ENCODE results near the gene SEC16B.
A peak's percentile ranks its signal among the peaks of the same experiment; 100 is the strongest.

The SEC16B gene

GRCh38 chr1:177941976-177942375 is 27.9 kb downstream of the SEC16B start:
- DNase-seq, result no peak

- no peak for DNase-seq
Observed at GRCh38 chr1:177940682-177941081, 29.2 kb downstream of the SEC16B start.

DNA sequence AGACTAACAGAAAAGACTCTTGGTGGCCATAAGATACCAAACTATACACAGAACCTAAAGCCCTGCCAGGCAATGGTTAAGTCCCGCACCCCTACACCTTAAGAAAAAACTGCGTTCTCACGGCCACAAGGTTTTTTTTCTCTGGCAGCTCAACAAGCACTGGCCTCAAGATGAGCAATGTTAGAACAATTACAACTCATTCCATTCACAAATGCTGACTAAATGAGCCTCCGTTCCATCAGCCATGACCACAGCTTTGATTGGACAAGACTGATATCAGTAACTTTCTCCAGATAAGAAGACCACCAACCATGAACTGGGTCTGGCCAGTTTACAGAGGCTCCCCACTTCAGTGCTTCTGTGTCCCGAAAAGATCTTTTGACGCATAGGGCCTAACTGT is 31.9 kb downstream of the SEC16B start:
- no peak for DNase-seq

GRCh38 chr1:177937174-177937770 is 32.6 kb downstream of the SEC16B start:
- DNase-seq, result no peak

DNA sequence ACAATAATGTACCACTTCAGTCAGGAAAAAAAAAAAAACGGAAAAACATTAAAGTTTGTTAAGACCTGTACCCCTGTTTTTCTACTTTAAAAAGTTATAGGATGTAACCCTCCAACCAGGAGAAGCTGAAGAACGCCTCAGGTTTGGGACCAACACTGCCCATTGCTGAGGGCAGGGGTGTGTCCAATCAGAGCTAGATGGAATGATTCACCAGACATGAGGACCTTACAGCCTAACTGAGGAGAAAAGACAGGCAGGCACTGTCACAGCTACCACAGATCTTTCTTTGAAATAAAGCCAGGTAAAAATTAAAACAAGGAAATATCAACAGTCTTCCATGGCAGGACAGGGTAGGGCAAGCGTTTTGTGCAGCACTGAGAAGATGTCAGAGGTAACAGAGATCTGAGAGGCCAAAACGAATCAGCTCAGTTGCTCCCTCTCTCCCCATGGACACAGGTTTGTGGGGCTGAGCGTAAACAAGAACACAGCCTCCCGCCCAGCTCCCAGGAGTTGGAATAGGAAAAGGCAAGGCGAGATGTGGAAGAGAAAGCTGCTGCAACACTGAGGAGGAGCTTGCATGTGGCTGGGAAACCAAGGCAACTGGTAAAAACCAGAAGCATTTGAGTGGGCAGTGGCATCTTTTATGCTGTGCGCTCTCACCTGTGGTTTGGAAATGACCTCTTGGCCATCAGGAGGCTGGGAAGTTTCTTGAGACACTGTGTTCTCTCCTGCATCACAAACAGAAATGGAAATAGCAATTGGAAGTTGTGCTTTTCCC is 34.0 kb downstream of the SEC16B start:
- no peak for DNase-seq

- DNase-seq, result no peak
Observed at GRCh38 chr1:177934927-177935326, 34.9 kb downstream of the SEC16B start.

GRCh38 chr1:177934461-177934860 is 35.4 kb downstream of the SEC16B start:
- no peak for DNase-seq

GRCh38 chr1:177933881-177934280 is 36.0 kb downstream of the SEC16B start:
- no peak for DNase-seq

DNA sequence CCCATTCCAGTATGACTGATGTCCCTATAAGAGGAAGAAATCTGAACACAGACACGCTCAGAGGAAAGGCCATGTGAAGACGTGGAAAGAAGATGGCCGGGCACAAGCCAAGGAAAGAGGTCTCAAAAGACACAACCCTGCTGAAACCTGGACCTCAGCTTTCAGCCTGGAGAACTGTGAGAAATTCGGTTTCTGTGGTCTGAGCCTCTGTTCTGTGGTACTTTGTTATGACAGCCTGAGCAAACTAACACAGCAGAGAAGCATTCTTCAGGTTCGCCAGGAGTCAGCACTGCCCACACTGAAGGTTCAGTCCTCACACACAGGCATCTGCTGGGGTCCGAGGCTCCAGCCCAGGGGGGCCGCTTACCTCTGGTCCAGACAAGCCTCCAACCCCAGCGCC is 37.7 kb downstream of the SEC16B start:
- no peak for DNase-seq

DNA sequence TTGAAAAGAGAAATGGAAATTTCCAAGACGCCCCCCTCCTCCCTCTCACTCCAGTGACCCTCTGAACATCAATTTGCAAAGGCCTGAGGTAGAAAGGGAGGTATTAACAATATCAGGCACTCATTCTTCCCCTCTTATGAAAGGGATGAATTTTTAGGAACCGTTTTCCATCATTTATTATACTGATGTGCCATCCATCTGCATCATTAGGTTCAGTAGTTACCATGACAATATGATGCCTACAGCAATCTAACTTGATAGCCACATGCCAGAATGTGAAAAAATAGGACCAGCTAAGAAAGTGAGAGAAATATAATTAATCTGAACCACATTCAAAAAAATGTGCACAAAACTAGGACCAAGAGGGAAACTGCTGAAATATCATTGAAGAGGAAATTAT is 40.9 kb downstream of the SEC16B start:
- DNase-seq, result no peak

DNA sequence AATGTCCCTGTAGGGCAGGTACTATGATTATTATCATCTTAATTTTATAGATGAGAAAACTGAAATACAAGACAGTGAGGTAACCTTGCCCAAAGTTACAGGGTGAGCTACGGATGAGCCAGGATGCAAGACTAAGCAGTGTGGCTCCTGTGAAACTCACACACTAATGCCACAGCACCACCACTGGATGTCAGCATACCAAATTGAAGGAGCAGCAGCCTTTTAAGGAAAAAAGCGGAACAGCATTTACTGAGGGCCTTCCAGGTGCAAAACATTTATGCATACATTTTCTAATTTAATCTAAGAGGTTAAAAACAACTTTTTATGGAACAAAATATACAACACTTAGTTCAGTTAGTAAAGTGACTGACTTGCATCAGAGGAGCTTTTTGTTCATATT is 41.7 kb downstream of the SEC16B start:
- no peak for DNase-seq

DNA sequence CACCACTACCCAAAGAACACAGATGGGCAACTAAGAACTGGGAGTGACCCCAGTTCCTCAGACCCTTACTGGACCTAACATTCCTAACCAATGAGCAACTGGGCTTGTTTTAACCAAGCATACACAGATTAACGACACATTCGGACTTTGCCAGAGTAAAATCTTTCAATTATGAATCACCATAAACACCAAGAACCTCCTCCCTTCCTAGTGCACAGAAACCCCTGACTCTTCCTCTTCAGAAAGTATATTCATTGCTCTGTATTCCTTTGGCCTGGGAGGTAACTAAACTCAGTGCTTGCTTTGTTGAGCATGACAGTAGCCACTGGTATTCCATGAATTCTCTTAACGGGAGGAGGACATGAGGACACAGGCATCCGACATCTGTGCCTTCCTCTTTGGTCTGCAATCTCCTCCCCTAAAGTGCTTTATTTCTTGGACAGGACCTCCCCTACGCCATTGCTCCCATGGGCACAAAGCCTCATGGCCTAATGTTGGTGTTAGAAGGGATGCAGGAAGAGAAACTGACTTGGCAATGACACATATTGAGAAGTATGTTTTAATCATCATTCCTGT is 42.7 kb downstream of the SEC16B start:
- DNase-seq, result no peak

DNA sequence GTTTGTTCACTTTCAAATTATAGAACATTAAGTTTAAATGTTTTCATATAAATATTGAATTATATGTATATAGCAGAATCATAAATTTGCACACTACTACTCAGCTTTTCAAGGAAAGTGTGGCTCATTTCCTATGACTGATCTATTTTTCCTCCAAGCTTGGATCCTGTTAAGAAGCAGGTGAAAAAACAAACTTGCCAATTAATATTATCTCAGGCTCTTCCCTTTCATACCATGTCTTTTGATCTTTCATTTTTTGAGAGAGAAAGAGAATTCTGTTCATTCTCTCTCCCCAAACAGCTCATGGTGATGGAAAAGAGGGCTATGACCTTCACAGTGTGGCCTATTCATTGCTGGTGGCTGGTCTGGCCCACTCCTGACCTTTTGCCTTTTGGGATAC is 43.7 kb downstream of the SEC16B start:
- DNase-seq, result no peak

- DNase-seq, result no peak
Observed at GRCh38 chr1:177925006-177925405, 44.9 kb downstream of the SEC16B start.

DNA sequence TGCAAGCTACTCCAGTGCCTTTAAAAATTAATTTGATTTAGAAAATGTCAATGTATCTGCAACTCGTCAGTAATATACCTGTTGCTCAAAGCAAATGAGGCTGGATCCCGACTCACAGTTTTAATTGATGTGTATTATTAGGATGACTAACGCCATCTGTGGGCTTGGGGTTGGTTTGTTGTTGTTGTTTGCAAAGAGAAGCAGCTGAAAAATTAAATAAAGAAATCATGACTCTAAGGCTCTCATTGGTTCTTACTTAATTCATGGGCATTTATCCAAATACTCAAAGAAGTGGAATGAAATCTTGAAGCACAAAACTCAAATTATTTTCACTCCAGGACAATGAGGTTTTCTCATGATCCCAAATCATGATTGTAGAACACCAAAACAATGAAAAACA is 46.4 kb downstream of the SEC16B start:
- no peak for DNase-seq

GRCh38 chr1:177922209-177922608 is 47.6 kb downstream of the SEC16B start:
- no peak for DNase-seq

- DNase-seq, result no peak
Observed at GRCh38 chr1:177921590-177921989, 48.3 kb downstream of the SEC16B start.

DNA sequence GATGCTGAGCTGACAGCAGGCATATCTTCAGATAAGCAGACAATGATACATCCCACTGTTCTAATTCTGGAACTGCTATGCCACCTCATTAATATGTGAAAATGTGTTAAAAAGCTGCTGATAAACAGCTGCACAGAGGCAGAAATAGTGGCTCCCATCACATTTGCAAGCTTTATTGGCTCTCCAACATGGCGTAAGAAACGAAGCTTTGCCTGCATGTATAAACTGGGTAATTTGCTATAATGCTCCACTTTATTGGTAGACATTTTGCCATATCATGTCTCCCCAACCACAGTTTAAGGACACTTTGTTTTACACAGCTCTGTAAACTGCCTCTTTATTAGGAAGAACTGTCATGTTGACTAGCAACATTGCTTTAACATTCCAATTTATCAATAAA is 49.8 kb downstream of the SEC16B start:
- no peak for DNase-seq

DNA sequence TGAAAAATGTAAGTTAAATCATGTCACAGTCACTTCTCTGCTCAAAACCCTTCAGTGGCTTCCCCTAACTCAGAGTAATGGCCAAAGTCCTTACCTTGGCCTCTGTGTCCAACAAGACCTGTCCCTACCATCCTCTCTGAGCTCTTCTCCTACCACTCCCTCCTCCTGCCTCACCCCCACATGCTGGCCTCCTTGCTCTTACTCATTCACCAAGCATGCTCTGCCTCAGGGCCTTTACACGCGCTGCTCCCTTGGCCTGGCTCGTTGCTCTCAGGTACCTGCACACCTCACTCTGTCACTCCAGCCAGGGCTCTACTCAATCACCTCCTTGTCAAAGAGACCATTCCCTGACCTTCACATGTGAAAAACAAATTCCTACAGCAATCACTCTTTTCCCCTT is 54.2 kb downstream of the SEC16B start:
- DNase-seq, result no peak

DNA sequence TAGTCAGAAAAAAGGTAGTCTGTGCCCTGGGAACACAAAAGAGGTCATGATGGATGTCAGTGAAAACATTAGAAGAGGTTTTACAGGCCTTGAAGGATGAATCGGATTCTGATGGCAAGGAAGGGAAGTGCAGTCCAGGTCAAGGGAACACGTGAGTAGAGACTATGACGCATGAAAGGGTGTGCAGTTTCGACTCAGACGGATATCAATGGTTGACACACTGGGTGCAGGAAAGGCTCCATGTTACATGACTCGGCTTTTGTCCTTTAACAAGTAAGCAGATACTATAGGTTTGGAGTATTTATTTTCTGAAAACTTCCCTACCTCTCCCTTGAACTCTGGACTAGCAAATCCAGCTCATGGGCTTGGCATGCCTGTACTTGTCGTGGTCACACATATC is 55.3 kb downstream of the SEC16B start:
- no peak for DNase-seq

GRCh38 chr1:177913762-177914540 is 55.9 kb downstream of the SEC16B start:
- peak; percentile 42 for DNase-seq

DNA sequence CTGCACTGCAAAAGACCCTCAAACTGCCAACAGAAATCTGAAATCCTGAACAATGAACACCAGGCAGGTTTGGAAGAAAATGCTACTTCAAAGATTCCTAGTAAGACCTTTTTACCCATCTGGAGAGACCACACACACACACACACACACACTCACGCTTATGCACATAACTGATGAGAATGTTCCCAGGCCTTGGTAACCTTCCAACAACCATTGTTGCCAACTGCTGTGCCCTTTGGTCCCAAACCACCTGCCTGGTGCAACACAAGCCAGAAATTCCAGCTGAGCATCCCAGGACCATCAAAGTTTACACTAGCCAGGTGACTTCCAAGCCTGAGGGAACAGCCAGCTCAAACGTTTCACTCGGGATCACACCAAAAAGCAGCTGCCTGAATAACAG is 56.9 kb downstream of the SEC16B start:
- DNase-seq, result no peak

- DNase-seq, result no peak
Observed at GRCh38 chr1:177909416-177909815, 60.4 kb downstream of the SEC16B start.

- DNase-seq, result no peak
Observed at GRCh38 chr1:177907000-177907399, 62.9 kb downstream of the SEC16B start.

Measured in NCI-H1694 (cell line).